GM10266 (cell line): ENCODE data around the gene JAK2.

ENCODE experiments used
- DNase-seq: peaks from one replicate; pipeline ENCODE4 v3.0.0; 2012; ENCODE audit errors: extremely low spot score
- CTCF ChIP-seq: IDR thresholded peaks from 2 replicates; pipeline ENCODE4 v1.5.1; 2012; ENCODE audit warnings: mild to moderate bottlenecking, low read depth; ENCODE audit not compliant: control insufficient read depth, insufficient read depth; ENCODE audit errors: missing control alignments

Gene JAK2

DNA sequence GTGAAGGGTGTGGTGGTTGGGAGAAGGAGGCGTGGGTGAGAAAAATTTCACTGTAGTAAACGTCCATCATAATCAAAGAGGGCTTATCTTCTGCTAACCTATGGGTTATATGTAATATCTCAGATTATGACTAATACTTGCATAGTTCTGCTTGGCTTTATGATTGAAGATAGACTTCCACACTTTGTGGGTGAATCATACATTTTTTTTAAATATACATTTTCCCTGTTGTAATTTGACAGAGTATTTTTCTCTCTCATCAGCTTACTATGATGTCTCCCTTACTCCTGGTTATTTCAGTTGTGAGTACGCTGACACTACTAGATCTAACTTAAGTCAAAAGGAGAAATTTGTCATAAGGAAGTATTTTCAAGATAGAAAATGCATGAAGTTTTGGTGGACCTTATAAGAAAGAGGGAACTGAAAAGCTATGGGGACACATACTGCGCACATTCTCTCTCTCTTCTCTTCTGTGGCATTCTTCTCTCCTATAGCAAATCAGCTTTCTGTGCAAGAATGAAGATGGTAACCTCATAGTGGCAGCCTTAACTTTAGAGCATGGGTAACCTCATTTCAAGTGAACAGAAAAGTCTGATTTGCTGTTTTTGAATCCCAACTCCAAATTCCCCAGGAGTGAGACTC, 4.9 kb upstream of the JAK2 start:
- TF ChIP-seq CTCF, result no peak
- DNase-seq, result no peak

DNA sequence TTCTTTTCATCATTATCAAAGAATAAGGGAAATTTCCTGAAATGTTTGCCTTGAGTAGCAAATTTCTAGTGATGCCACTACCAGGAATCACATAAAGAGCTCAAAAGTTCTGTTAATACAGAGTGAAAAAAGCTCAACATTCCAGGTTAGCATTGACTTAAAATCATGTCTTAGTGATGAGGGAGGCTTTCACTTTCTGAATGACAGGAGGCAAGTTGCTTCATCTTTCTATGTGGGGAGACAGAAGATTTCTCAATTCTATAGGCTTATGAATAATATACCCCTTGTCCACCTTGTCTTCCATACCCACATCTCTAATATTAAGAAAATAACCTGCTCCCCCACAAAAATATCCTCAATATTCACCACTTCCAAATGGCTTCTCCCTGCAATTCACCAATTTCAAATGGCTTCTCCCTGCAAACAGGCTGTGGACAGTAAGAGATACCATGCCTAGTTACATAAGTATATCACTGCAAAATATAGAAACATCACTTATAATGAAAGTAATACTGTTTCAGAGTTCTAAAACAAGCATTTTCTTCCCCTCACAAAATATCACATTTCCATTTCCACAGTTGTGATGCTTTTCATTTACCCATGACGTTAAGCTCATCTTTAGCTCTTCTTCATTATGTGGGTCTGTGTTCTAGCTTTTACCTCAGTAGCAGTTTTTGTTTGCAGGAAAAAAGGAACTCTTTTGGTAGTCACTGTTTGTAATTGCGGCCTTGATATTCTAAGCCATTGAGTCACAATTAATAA, 2.2 kb upstream of the JAK2 start:
- peak; percentile 33 for DNase-seq
- TF ChIP-seq CTCF, result no peak

DNA sequence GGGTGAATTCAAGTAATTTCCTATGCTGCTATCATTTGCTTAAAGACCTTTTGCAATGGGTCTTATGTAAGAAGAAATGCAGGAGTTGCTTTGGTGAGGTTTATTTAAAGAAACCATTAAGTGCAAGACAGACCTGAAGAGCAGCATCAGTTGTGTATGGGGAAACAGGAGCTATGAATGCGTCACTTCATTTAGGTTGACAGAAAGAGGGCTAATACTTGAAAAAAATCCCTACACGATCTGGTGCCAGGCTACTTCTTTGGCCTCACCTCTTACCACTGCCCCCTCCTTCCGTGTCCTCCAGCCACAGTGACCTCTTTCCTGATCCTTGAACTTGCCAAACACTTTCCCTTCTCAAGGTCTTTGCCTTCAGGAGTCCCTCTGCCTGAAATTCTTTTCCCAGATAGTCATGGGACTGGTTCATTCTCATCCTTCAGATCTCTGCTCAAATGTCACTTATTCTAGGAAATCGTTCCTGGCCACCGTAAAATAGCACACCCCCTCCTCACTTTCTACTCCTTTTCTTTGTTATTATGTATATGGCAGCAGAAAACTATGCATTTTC, 1.4 kb upstream of the JAK2 start:
- no peak for TF ChIP-seq CTCF
- no peak for DNase-seq

DNA sequence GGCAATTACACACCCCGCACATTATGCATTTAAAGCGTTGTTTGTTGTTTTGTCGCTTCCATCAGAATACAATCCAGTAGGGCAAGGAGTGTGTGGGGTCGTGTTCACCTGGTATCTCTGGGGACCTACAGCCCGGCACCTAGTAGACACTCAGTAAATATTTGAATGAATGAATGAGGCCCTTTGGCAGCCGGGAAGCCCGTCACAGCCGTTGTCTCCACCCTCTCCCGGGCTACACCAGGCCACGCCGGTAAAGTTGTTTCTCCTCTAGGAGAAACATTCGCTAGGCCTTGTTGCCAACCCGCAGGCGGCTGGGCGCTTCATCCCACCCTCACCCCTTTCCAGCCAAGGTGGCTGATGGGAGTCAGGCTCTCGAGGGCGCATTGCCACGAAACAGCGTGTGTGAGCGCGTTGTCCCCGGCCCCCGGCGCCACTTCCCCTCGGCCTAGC, 876 bp upstream of the JAK2 start:
- TF ChIP-seq CTCF, result no peak
- DNase-seq, result no peak

- no peak for DNase-seq
- TF ChIP-seq CTCF, result no peak
Measured at GRCh38 chr9:4985386-4986266, 554 bp downstream of the JAK2 start.

DNA sequence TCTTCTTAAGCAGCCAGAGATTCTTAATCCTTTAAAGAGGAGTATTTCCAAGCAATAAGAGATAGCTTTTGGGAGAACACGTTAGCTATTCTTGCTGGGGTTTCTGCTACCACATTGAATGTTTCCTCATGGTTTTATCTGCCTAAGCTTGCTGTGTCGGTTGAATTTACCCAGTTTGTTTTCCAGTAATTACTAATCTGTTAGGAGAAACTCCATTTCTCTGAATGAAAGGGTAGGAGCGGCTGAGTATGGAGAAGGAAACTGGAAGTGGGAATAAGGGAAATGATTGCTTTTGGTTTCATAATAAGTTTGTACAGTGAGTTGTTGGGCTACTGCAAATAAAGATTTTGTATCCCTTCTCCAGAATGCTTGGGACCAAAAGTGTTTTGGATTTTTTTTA, 1.2 kb downstream of the JAK2 start:
- TF ChIP-seq CTCF, result no peak
- no peak for DNase-seq
